KOPT-K1 (cell line): ENCODE data around the gene RPL5.
A peak's percentile ranks its signal among the peaks of the same experiment; 100 is the strongest.
"Not testable (repeated sequence)": the region's sequence is repeated elsewhere in the genome, so short reads cannot be mapped to it uniquely, and the experiment has no call there.

Experiments
- H3K27ac ChIP-seq: fragments of 200-600 bp; sonication (generic); 2 replicates; pipeline ENCODE4 v1.5.1; 2016; ENCODE audit warnings: antibody characterized with exemption, mild to moderate bottlenecking, low read depth, low read length; ENCODE audit not compliant: poor library complexity, severe bottlenecking
- H3K36me3 ChIP-seq: fragments of 200-600 bp; sonication (generic); 2 replicates; pipeline ENCODE4 v1.5.1; 2017; ENCODE audit warnings: antibody characterized with exemption, mild to moderate bottlenecking, low read length, moderate library complexity; ENCODE audit not compliant: insufficient read depth
- H3K9me3 ChIP-seq: fragments of 200-600 bp; sonication (generic); 2 replicates; pipeline ENCODE4 v1.5.1; 2017; ENCODE audit warnings: antibody characterized with exemption, low read length, mild to moderate bottlenecking; ENCODE audit not compliant: insufficient read depth, poor library complexity, severe bottlenecking

Gene RPL5

GRCh38 chr1:92831762-92832536 is at the start of gene RPL5:
Gene RPL5, plus strand, starts transcription at chr1:92832040. Its CDS starts 75 bp downstream, at chr1:92832115.
- peaks cover 51% of the 10 kb centered on the region for H3K36me3 ChIP-seq
- H3K27ac ChIP-seq = peak within 1 kb of the TSS; percentile 86
- H3K9me3 ChIP-seq = no peaks in the 10 kb centered on the region

DNA sequence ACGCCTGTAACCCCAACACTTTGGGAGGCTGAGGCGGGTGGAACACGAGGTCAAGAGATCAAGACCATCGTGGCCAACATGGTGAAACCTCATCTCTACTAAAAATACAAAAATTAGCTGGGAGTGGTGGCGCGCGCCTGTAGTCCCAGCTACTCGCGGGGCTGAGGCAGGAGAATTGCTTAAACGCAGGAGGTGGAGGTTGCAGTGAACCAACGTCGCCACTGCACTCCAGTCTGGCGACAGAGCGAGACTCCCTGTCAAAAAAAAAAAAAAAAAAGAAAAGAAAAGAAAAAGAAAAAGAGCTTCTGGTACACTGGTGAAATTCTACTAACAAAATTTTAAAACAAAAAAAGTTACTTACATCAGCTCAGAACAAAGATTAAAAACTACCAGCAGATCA is 48.3 kb upstream of the RPL5 start:
- not testable (repeated sequence) for H3K9me3 ChIP-seq, H3K27ac ChIP-seq

GRCh38 chr1:92784021-92784638 is 47.7 kb upstream of the RPL5 start:
- Histone ChIP-seq H3K27ac (no peak overlapping the region), H3K36me3 (no peaks in the 10 kb centered on the region)

More for the DNA sequence above, 48.3 kb upstream of the RPL5 start:
- H3K36me3 ChIP-seq = not testable (repeated sequence)

DNA sequence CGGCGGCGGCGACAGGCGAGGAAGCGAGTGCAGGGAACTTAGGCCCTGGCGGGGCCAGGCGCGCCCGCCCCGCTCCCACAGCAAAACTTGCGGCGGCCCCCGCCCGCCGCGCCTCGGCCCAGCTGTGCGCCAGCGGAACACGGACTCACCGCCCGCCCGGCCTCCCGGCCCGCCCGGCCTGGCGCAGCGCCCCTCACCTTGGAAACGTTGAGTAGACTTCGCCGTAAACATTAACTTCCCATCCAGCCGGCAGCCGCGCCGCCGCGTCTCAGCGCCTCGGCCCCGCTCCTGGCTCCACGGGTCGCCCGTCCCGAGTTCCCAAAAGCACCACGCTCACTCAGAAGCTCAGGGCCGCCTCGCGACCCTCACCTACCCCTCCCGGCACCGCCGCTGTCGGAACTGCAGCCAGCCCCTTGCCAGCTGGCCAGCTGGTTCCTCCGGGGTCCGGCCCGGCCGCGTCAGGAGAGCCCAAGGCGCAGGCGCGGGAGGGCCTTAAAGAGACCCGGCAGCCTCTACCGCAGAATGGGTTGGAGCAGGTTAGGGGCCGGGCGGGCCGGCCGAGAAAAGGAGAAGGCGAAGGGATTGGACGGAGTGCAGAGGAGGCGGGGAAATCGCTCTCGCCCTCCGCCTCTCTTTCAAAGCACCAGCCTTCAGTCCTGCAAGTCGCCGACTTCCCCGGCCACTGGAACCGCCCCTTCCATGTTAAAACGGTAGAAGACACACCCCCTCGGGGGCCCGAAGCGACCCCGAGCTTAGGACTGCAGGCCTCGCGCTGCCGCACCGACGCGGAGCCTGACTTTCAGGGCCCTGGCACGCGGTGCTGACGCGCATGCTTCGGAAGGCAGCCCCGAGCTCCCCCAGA is 47.0 kb upstream of the RPL5 start, which contains the start of gene EVI5:
TSS of gene EVI5 (minus strand) at position 470 of the 862 bp plus-strand sequence. CDS start 48,562 bp downstream, outside the sequence.
- peak within 1 kb of the TSS; percentile 37 for H3K27ac ChIP-seq

More at GRCh38 chr1:92784021-92784638, 47.7 kb upstream of the RPL5 start:
- no peaks in the 10 kb centered on the region for H3K9me3 ChIP-seq

DNA sequence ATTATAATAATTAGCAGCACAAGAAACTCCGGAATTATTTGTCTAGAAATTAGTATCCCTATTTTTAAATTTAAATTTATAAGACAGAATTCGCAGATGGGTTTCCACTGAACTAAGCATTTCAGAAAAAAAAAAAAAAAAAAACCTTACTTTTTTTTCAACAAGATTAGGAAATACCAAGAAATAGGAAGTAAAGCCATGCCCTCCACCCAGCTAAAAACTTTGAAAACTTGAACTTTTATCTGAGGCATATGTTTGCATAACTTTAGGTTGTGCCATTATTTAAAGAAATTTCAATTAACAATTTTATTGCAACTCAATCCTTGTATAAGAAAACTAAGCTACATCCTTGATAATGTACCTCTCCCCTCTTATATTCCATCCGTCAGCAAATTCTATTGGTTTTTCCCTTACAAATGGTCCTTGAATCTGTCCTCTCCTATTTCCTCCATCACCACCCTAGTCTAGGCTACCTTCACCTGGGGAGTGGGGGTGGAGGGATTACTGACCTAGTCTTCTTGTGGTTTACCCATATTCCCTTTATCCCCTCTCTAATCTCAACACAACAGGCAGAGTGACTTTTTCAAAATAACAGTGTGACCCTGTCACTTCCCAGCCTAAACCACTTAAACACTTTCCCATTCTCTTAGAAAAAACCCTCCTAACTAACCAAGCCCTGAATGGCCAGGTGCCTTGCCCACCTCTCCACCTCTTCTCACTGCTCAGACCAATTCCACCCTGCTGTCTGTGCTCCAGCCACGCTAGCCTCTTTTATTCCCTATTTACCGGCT is 45.5 kb upstream of the RPL5 start:
- H3K36me3 ChIP-seq = no peaks in the 10 kb centered on the region
- H3K27ac ChIP-seq = no peak overlapping the region
- H3K9me3 ChIP-seq = no peaks in the 10 kb centered on the region

More for the DNA sequence above, 47.0 kb upstream of the RPL5 start, which contains the start of gene EVI5:
- Histone ChIP-seq H3K36me3 (no peaks in the 10 kb centered on the region), H3K9me3 (no peaks in the 10 kb centered on the region)

GRCh38 chr1:92790081-92790480 is 41.8 kb upstream of the RPL5 start:
- Histone ChIP-seq H3K9me3 (no peaks in the 10 kb centered on the region), H3K27ac (no peak overlapping the region)

DNA sequence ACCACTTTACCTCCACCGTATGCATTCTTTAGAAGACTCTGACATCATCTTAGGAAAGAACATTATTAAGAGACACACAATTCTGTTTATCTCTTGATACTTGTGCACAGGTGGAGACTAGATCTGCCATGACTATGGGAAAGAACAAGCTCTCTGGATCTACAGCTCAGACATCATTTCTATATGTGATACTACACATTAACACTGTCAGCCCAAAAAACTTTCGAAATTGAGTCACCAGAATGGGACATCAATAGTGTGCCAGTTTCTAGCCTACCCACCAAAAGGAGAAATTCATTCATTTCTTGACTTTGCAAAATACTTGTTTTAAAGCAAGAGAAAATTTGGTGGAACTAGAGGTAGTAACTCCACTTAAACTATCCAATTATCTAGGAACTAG is 41.0 kb upstream of the RPL5 start:
- no peaks in the 10 kb centered on the region for H3K36me3 ChIP-seq
- no peak overlapping the region for H3K27ac ChIP-seq
- H3K9me3 ChIP-seq = no peaks in the 10 kb centered on the region

More at GRCh38 chr1:92790081-92790480, 41.8 kb upstream of the RPL5 start:
- no peaks in the 10 kb centered on the region for H3K36me3 ChIP-seq

- Histone ChIP-seq H3K36me3 (no peaks in the 10 kb centered on the region), H3K27ac (no peak overlapping the region), H3K9me3 (no peaks in the 10 kb centered on the region)
Measured at GRCh38 chr1:92791487-92792066, 40.3 kb upstream of the RPL5 start.

GRCh38 chr1:92792340-92792782 is 39.5 kb upstream of the RPL5 start:
- Histone ChIP-seq H3K27ac (no peak overlapping the region), H3K36me3 (no peaks in the 10 kb centered on the region), H3K9me3 (no peaks in the 10 kb centered on the region)

DNA sequence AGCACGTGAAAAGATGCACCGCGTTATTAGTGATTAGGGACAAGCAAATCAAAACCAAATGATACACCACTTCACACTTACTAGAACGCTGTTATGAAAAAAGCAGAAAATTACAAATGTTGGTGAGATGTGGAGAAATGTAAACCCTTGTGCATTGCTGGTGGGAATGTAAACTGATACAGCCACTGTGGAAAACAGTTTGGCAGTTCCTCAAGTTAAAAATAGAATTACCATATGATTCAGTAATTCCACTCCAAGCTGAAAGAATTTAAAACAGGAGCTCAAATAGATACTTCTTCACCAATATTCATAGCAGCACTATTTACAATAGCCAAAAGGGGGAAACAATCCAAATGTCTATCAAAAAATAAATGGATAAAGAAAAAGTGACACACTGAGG is 36.7 kb upstream of the RPL5 start:
- Histone ChIP-seq H3K27ac (no peak overlapping the region), H3K9me3 (no peaks in the 10 kb centered on the region), H3K36me3 (no peaks in the 10 kb centered on the region)

DNA sequence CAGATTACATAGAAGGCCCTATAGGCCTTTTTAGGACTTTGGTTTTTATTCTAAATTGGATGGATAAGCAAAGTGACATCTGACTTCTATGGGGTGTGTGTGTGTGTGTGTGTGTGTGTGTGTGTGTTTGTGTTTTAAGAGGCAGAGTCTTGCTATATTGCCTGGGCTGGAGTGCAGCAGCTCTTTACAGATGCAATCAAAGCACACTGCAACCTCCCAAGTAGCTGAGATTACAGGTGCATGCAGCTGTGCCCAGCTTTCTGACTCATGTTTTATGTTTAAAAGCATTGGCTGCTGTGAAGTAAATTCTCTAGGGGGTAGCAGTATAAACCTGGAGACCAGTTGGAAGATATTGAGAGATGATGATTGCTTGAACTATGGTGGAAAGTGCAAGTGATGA is 34.5 kb upstream of the RPL5 start:
- Histone ChIP-seq H3K27ac (no peak overlapping the region), H3K36me3 (no peaks in the 10 kb centered on the region), H3K9me3 (no peaks in the 10 kb centered on the region)

DNA sequence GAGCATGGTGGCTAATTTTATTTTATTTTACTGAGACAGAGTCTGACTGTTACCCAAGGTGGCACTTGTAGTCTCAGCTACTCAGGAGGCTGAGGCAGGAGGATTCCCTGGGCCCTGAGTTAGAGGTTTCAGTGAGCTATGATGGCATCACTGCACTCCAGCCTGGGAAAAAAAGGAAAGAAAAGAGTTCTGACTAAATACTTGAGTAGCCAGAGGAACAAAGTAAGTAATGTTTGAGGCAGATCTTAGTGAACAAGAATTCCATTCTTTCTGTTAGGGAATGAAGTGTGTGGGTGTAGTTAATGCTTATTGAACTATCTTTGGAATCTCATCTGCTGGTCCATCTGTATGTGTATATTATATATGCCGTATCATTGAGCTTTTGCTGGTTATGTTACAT is 33.9 kb upstream of the RPL5 start:
- no peaks in the 10 kb centered on the region for H3K36me3 ChIP-seq
- H3K9me3 ChIP-seq = no peaks in the 10 kb centered on the region
- no peak overlapping the region for H3K27ac ChIP-seq

- H3K9me3 ChIP-seq = no peaks in the 10 kb centered on the region
- no peaks in the 10 kb centered on the region for H3K36me3 ChIP-seq
- H3K27ac ChIP-seq = no peak overlapping the region
Measured at GRCh38 chr1:92803140-92803887, 28.5 kb upstream of the RPL5 start.
